Glutamatergic neuron (in vitro differentiated cells): Measurements from ENCODE around the gene SAMD4A. TPM values are rescaled to one million over a fixed set of nuclear protein-coding genes. Genes with fewer than 3 reads are reported as not detected.

Experiments used
- DNase-seq: peaks from one replicate; pipeline ENCODE4 v3.0.0; 2022
- H3K27ac Mint-ChIP-seq: one replicate; pipeline ENCODE4 v1.8.0; 2020; ENCODE audit warnings: mild to moderate bottlenecking, mixed read lengths, inconsistent platforms; ENCODE audit not compliant: unreplicated experiment
- H3K27me3 Mint-ChIP-seq: one replicate; pipeline ENCODE4 v1.8.0; 2020; ENCODE audit warnings: mild to moderate bottlenecking, moderate library complexity, mixed read lengths, inconsistent platforms; ENCODE audit not compliant: unreplicated experiment
- H3K36me3 Mint-ChIP-seq: one replicate; pipeline ENCODE4 v1.8.0; 2020; ENCODE audit warnings: mild to moderate bottlenecking, mixed read lengths, inconsistent platforms; ENCODE audit not compliant: unreplicated experiment
- H3K4me1 Mint-ChIP-seq: one replicate; pipeline ENCODE4 v1.8.0; 2020; ENCODE audit warnings: mild to moderate bottlenecking, low read depth, mixed read lengths, inconsistent platforms; ENCODE audit not compliant: unreplicated experiment
- H3K4me3 Mint-ChIP-seq: one replicate; pipeline ENCODE4 v1.8.0; 2020; ENCODE audit warnings: mild to moderate bottlenecking, mixed read lengths, inconsistent platforms; ENCODE audit not compliant: unreplicated experiment
- H3K9me3 Mint-ChIP-seq: one replicate; pipeline ENCODE4 v1.8.0; 2020; ENCODE audit warnings: mild to moderate bottlenecking, moderate library complexity, mixed read lengths, inconsistent platforms; ENCODE audit not compliant: unreplicated experiment
- total RNA-seq: library from RNA; stranded (reverse); fragmentation: NEBNext Ultra II Directional; extraction: Animal tissue kit (Norgen Biotek cat#: 25700); gene quantifications from one replicate; pipeline ENCODE4 v1.2.1, GENCODE V29; 2021; ENCODE audit not compliant: unreplicated experiment
- TF ChIP-seq, protein P1 (sequence below): fragments of 200-600 bp; sonication (generic); IDR thresholded peaks from one replicate; pipeline ENCODE4 v1.5.0; 2021; ENCODE audit not compliant: partially characterized antibody, unreplicated experiment

SAMD4A gene
- total RNA-seq, 1 donor from 2014 or later = 0.56 TPM

DNA sequence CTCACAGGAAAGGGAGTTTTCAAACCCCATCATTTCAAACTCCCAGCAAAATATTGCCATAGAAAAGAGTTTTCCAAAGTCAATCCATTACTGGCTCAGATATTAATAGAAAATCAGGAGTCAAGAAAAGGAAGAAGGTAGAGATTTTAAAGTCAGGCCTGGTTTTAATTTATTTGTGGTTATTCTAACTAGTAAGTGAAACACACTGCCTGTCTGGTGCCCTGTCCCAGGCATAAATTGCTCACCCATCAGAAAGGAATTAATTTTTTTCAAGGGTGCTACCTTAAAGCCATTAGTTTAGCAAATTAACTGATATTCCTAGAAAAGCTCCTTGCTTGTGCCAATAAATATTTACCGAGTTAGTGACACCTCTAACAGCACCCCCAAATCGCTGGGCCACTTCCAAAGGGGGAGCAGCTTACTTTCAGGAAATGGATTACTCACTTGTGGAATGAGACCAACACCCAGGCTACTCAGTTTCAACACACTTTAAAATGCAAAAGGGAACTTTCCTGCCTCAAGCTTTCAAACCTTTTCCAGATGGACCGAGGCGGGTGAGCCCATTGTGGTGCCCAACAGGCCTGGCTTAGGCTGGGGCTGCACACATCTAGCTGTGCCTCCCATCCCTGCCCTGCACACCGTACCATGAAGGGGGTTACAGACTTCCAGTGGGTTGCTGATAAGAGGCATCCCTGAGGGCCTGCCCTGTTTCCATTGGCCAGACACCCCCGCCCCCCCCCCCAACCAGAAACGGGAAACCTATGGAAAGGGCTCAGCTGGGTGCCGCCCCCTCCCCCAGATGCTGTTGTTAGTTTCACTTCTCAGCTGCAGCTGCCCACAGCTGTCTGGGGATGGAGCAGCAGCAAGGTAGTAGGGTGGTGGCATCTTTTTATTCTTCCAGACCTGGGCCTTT is 117.2 kb downstream of the SAMD4A start:
- Mint-ChIP-seq H3K27me3 (no peaks in the 10 kb centered on the region), H3K36me3 (no peaks in the 10 kb centered on the region), H3K9me3 (peaks cover 2% of the 10 kb centered on the region), H3K4me1 (no peaks in the 10 kb centered on the region), H3K27ac (no peak overlapping the region), H3K4me3 (no peak overlapping the region)
- no peak for DNase-seq
- TF ChIP-seq, protein P1, sequence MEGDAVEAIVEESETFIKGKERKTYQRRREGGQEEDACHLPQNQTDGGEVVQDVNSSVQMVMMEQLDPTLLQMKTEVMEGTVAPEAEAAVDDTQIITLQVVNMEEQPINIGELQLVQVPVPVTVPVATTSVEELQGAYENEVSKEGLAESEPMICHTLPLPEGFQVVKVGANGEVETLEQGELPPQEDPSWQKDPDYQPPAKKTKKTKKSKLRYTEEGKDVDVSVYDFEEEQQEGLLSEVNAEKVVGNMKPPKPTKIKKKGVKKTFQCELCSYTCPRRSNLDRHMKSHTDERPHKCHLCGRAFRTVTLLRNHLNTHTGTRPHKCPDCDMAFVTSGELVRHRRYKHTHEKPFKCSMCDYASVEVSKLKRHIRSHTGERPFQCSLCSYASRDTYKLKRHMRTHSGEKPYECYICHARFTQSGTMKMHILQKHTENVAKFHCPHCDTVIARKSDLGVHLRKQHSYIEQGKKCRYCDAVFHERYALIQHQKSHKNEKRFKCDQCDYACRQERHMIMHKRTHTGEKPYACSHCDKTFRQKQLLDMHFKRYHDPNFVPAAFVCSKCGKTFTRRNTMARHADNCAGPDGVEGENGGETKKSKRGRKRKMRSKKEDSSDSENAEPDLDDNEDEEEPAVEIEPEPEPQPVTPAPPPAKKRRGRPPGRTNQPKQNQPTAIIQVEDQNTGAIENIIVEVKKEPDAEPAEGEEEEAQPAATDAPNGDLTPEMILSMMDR = no peak

DNA sequence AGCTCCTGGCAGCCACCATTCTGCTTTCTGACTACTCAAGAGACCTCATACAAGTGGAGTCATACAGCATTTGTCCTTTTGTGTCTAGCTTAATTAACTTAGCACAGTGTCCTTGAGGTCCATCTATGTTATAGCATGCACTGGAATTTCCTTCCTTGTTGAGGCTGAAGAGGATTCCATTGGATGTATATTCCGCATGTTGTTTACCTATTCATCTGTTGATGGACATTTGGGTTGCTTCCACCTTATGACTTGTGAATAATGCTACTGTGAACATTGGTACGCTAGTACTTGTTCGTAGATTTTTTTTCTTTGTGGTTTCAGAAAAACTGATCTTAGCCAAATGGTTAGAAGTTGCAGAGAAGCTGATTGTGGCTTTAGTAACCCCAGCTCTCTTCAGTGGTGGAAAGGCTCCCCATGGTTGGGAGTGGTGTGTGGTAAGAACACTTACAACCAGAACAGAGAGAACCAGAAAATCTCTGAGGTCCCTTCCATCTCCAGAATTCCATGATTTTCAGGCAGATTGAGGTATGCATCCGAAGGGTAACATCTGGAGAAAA is 118.4 kb downstream of the SAMD4A start:
- H3K4me1 Mint-ChIP-seq = no peaks in the 10 kb centered on the region
- H3K27me3 Mint-ChIP-seq = no peaks in the 10 kb centered on the region
- H3K4me3 Mint-ChIP-seq = no peak overlapping the region
- H3K36me3 Mint-ChIP-seq = no peaks in the 10 kb centered on the region
- TF ChIP-seq, protein P1 = no peak
- no peak overlapping the region for H3K27ac Mint-ChIP-seq
- H3K9me3 Mint-ChIP-seq = peaks cover 2% of the 10 kb centered on the region
- DNase-seq = no peak

DNA sequence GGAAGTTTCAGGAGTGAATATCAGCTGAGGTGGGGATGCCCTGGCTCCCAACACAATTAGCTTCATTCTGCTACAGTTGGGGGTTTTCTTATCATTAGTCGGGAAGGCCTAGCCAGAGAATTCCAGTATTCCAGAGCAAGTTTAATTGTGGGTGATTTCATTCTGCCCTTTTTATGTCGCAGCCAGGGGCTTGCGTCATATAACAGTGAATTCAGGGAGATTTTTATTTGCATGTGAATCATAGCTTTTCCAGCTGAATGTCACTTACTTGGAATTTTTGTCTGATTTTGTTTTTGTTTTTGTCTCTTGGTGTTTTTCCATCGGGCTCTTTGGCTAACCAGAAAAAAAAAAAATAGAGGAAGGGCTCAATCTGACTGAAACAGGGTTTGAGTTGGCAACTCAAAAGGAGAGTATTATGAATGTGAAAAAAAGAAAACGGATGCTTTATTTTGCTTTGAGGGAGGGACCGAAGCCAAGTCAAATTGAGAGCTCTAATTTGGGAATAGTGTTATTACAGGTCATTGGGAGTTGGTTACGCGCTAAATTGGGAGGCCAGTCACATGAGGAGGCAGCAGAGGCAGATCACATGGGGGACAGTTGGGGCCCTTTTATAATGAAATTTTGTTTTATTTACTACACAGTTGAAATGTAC is 119.4 kb downstream of the SAMD4A start:
- no peak overlapping the region for H3K27ac Mint-ChIP-seq
- DNase-seq = no peak
- H3K4me1 Mint-ChIP-seq = no peaks in the 10 kb centered on the region

DNA sequence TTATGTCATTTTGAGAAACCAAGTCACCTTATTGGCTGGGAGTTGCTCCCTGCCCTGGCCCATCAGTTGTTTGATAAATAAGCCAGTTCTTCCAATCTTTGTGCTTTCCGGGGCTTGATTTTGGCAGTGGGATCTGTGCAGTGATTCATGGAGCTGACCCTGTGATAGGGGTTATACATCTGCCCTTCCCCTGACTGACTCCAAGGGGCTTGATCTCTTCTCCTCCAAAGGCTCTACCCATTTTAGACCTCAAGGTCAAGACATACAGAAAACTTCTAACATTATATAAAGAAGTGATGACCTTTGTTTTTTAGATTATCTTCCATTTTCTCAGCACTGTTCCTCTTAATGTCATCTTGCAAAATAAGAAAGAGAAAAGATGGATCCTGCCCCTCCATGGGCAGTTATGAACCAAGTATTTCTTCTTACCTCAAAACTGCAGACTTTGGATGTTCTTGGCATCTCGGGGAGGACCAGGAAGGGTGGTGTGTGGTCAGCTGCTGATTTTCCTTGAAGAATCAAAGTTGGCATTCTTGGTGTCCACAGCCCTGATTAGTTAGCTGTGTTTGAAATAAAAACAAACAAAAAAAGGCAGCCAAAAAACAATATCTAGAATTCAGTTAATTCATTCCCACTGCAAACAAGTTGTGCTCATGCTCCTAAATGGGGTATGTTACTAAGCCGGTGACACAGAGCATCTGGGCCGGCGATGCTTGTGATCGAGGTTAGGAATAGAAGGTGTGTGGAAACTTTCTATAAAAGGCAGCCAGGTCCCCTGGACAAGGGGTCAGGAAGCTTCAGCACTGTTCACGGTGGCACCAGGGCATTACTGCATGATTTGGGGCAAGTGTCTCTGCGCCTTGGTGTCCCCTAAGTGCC is 120.2 kb downstream of the SAMD4A start:
- Mint-ChIP-seq H3K27ac (no peak overlapping the region), H3K27me3 (no peaks in the 10 kb centered on the region), H3K36me3 (no peaks in the 10 kb centered on the region), H3K4me3 (no peak overlapping the region), H3K9me3 (peaks cover 2% of the 10 kb centered on the region), H3K4me1 (no peaks in the 10 kb centered on the region)
- TF ChIP-seq, protein P1 = no peak
- no peak for DNase-seq

More for the DNA sequence above, 119.4 kb downstream of the SAMD4A start:
- Mint-ChIP-seq H3K4me3 (no peak overlapping the region), H3K36me3 (no peaks in the 10 kb centered on the region), H3K27me3 (no peaks in the 10 kb centered on the region), H3K9me3 (peaks cover 2% of the 10 kb centered on the region)
- TF ChIP-seq, protein P1 = no peak
